ENCODE results near the gene SPHK2.

Gene SPHK2

GRCh38 chr19:48606463-48607358, 12.6 kb upstream of the SPHK2 start, which contains the start of gene SPACA4:
Gene SPACA4, plus strand, starts transcription at chr19:48606742. Its CDS starts 237 bp downstream, at chr19:48606979.
- DNase-seq: no peak

GRCh38 chr19:48607359-48607755, 11.9 kb upstream of the SPHK2 start:
- no peak for DNase-seq

DNA sequence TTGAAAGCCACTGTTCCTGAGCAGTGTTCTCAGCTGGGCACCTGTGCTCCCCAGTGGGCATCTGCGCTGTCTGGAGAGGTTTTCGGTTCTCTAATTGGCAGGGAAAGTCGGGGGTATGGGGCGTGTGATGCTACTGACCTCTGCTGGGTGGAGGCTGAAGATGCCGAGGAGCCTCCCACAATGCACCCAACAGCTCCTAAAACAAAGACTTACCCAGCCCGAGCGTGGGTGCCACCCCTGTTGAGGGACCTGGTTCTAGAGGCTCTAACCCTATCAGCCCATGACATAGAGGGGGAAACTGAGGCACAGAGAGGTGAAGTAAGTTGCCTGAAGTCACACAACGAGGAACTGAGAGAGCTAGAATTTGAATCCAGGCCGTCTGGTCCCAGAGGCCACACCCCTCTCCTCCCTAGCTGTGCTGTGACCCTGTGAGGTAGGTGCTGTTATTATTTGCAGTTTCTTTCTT, 10.5 kb upstream of the SPHK2 start:
- peak; percentile 58 for DNase-seq

- no peak for DNase-seq
These were observed 9.7 kb upstream of the SPHK2 start for GRCh38 chr19:48609571-48610108.

DNA sequence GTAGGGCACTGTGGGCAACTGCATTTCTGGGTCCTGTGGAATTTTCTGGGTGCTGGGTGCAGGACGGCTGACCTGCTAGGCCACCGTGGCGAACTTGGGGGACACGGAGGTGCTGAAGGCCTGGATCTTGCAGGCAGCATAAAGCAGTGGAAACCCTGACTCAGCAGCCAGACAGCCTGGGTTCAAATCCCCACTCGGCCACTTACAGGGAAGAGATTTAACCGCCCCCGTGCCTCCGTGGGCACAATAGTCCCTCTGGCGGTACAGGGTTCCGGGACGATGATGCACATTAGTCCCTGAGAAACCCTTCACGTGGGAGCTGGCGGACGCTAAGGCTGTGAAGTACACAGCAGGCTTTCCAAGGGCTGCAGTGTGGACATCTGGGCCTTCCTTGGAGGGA, 7.4 kb upstream of the SPHK2 start:
- no peak for DNase-seq

DNA sequence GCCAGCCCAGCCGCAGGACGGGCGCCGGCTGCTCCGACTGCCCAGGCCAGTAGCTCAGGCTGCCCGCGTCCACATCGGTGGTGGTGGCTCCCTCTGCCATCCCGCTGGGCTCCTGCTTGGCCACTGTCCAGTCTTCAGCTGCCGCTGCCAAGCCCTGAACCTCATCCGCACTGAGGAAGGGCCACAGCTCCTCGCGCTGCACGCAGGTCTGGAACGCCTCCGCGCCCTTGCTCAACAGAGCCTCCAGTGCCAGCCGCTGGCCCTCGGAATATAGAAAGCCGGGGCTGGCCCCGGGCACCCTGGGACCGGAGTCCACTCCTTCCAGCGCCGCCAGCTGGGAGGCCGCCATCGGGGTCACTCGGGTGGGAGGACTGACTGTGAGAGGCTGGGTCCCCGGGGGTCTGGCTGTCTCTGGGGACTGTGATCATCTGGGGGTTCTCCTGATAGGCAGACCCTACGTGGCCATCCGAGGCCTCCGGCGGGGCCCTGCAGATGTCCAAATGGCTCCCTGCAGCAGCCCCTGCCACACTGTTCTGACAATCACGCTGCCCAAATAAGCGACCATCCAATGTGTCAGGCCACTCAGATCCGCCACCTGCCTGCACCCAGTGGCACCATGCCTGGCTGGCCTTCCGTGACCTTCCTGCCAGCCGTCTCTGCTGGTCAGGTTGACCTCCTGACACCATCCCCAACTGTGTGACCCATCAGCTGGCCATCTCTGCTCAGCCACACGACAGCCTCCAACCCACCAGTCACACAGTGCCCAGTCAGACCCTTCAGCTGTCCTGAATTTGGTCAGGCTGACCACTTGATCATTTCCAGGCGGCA, 6.1 kb upstream of the SPHK2 start:
- no peak for DNase-seq

- DNase-seq: no peak
These were observed 5.4 kb upstream of the SPHK2 start for GRCh38 chr19:48613852-48614435.

GRCh38 chr19:48614436-48615230, 4.7 kb upstream of the SPHK2 start, which contains the start of gene FAM83E:
Gene FAM83E, minus strand, starts transcription at chr19:48615076. Its CDS starts 1,704 bp downstream, at chr19:48613372.
- DNase-seq: peak; percentile 49

DNA sequence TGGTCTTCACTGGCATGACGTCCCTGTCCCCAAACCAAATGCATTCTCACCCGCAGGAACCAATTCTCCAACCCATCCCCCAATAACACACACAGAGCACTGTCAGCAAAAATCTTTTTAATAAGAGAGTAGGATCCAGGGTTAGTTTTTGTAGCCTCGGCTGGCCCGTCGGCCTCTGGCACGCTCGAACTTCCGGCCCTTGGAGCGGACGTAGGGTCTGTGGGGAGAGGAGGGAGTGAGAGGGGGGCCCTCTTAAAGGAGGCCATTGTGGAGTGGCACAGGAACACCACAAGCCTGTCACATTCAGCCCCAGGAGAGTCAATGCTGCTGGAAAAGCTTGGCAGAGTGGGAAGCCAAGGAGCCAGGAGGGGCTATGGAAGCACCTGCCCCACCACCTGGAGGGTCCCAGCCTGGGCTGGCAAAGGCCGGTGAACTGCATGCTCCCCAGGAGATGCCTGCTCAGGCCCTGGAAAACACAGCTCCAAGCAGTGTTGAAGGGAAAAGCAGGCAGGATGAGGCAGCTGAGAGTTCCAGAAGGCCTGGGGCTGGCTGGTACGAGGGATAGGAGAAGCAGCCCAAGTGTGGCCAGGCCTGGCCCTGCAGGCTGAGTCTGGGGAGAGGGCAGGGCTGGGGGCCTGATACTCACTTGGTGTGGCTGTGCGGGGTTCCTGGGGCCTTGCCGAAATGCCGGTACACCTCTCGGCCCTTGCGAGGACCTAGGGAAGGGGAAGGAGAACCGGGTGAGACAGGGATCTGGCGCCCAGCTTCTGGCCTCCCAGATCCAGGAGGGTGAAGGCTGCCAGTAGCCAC, 3.9 kb upstream of the SPHK2 start:
- DNase-seq: no peak

DNA sequence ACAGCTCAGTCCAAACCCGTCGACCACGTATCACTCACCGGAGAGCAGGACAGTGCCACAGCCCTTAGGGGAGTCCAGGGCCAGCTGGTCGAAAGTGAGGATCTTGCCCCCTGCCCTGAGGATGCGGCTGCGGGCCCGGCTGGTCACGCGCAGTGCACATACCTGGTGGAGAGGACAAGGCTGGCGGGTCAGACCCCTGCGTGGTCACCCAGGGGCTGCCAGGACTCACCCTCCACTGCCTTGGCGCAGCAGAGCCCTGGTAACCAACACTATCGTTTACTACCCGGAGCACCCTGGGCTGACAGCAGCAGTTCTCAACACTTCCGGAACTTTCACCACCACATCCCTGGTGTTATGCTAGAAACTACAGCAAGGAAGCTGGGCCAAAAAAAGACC, 3.3 kb upstream of the SPHK2 start:
- no peak for DNase-seq

DNA sequence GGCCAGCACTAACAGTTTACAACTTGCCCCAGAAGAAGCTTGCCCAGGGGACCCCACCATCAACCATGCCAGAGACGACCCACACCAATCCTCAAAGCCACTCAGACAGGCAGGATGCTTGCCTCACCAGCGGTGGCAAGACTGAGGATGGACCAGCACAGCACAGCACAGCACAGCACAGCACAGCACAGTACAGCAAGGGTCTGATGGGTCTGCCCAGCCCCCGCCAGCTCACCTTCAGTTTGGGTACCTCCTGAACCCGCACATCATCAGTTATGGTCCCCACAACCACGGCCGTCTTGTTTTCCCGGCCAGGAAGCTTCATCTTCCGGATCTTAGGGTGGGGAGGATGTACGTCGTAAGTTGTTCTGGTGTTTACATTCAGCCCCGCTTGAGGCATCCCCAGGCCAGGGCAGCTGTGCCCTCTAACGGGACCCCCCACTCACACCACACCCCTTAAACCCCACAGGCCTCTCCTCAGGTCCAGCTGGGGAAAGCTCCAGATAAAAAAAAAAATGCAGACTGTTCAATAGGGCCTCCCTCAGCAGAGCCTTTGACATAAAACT, 2.7 kb upstream of the SPHK2 start:
- DNase-seq: no peak

GRCh38 chr19:48617146-48617937, 2.0 kb upstream of the SPHK2 start:
- no peak for DNase-seq

DNA sequence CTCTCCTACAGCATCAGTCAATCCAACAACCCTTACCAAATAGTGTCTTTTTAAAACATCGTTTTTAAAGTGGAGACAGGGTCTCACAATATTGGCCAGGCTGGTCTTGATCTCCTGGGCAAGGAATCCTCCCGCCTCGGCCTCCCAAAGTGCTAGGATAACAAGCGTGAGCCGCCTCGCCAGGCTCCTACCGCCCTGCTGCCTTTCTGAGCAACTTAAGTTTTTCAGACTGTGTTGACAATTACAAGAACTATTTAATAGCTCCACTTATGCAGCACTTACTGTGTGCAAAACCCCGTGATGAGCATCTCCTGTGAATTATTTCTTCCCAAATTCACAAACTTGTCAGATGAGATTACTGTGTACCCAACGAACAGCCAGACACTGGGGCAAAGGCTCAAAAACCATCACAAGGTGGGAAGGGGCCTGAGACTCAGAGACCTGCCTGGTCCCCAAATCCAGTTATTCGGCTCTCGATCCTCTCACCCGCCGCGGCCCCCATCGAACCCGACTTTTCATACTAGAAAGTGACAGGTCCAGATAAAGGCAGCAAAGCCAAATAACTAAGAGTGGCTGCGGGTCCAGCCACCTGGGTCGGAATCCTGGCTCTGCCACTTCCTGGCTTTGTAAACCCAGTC, 909 bp upstream of the SPHK2 start:
- DNase-seq: no peak

GRCh38 chr19:48619692-48620585, 633 bp downstream of the SPHK2 start:
- no peak for DNase-seq

DNA sequence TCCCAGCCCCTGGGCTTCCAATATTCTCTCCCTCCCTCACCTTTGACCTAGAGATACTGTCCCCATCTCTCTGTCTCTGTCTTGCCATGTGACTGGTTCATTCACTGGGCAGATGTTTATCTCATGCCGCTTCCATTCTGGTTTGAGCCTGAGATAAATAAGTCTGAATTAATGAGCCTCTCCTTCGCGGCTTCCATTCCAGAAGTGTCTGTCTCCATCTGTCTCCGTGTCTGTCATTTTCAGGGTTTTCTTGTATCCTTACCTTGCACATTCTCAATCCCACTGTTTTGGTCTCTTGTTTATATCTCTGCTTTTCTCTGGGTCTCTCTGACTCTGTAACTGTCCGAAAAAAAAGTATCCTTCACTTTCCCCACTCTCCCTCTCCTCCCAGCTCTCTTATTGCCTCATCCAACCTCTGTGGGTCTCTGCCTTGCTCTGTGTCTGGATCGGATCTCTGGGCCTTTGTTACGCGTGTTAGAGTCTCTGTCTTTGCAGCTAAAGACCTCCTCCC, 4.3 kb downstream of the SPHK2 start:
- no peak for DNase-seq

GRCh38 chr19:48624067-48624594, 4.8 kb downstream of the SPHK2 start:
- peak; percentile 99 for DNase-seq

DNA sequence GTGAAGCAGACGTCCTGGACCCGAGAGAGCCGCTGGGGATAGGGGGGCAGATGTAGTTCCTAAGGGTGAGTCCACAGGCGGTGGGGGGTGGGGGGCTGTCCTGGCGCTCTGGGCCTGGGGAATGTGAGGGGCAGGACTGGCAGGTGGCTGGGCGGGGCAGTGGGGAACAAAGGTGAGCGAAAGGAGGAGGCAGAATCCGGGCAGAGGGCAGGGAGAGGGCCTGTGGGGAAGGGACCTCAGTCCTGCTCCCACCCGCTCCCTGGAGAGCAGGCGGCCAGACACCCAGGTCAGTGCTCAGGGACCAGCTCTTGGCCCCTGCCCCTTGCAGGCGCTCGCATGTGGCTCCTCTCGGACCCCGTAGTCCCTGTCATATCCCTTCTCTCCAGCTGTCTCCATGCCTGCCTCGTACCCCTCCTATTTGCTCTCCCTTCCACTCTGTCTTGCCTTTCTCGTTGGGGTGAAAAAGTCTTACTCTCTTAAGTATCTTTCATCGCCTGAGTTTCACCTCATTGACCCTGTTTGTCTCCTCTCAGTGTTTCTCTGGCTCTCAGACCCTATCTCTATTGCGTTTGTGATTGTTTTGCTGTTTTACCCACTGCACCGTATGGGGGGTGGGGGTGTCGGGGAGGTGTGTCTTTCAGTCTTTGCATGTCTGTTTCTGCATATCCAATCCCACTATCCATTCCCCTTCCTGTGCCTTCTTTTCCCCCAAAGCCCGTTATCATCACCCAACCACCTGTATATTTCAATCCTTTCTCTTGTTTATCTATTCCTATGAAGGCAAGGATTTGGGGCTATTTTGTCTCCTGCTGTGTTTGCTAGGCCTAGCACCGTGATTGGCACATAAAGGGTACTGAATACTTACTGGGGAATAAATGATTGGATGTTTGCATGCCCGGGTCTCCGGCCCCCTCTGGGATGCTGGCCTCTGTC, 5.8 kb downstream of the SPHK2 start:
- no peak for DNase-seq

Data from activated CD4-positive, alpha-beta T cell treated with anti-CD3 and anti-CD28 coated beads for 48 hours (primary cell).